WI38 (cell line): ENCODE results near the gene MORC3.

Experiments used
- H3K4me3 ChIP-seq: 2 replicates; pipeline ENCODE4 v1.5.1; 2011; ENCODE audit warnings: low read depth, mild to moderate bottlenecking, control low read depth, low read length
- TF ChIP-seq, protein P1 (sequence below): IDR thresholded peaks from 2 replicates; pipeline ENCODE4 v1.5.1; 2012; ENCODE audit warnings: low read depth, mild to moderate bottlenecking, control low read depth, low read length

Gene MORC3

DNA sequence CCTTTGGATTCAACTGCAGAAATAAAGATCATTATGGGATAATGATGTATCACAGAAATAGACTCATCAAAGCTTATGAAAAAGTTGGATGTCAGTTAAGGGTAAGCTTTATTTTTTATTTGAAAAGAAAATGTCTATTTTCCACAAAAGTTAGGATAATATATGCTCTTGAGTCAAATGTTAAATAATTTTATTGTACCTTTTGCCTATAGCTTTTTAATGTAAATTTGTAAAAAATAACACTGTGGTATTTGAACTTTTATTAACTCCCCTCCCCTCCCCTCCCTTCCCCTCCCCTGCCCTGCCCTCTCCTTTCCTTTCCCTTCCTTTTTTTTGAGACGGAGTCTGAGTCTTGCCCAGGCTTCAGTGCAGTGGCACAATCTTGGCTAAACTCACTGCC lies 24.9 kb downstream of the MORC3 start:
- no peak overlapping the region for H3K4me3 ChIP-seq
- TF ChIP-seq, protein P1, sequence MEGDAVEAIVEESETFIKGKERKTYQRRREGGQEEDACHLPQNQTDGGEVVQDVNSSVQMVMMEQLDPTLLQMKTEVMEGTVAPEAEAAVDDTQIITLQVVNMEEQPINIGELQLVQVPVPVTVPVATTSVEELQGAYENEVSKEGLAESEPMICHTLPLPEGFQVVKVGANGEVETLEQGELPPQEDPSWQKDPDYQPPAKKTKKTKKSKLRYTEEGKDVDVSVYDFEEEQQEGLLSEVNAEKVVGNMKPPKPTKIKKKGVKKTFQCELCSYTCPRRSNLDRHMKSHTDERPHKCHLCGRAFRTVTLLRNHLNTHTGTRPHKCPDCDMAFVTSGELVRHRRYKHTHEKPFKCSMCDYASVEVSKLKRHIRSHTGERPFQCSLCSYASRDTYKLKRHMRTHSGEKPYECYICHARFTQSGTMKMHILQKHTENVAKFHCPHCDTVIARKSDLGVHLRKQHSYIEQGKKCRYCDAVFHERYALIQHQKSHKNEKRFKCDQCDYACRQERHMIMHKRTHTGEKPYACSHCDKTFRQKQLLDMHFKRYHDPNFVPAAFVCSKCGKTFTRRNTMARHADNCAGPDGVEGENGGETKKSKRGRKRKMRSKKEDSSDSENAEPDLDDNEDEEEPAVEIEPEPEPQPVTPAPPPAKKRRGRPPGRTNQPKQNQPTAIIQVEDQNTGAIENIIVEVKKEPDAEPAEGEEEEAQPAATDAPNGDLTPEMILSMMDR: no peak

DNA sequence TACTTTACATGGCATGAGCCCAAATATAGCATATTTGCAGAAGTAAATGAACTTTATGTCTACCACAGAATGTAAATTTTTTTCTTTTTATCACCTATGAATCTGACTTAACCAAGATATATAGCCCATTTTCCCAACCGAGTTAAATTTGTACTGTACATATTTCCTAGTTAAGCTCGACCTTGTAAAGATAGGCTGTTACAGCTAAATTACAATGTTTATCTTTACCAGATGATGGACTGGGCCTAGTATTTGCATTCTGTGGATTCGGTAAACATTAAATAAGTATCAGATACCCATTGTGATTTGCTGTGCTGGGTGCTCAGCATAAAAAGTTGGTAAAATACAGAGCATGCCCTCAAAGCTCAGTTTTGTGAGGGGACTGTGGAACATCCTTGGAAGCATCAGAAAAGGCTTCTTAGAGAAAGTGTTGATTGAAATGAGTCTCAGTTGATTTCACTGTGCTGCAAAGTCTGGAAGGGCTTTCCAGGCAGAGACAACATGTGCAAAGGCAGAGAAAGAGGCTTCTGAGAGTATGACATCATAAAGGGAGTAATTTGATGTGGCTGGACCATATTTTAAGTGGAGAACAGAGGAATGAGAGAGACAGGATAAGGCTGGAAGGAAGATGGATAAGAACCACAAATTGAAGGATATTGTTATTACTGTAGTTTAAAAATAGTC lies 27.4 kb downstream of the MORC3 start:
- TF ChIP-seq, protein P1: no peak
- H3K4me3 ChIP-seq: no peak overlapping the region

DNA sequence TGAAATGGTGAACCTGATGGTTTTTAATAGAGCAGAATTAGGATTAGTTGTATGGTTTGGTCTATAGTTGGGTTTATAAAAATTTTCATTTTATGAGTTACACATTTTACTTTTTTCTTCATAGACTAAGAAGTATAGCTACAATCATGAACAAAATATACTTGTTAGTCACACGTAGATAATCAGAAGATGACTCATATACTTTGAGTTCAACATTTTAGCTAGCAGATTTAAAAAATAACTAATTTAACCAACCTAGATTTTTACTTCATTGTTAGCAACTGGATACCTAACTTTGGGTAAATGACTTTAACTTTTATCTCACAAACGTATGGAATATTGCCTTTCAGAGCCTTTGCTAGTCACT lies 27.9 kb downstream of the MORC3 start:
- TF ChIP-seq, protein P1: no peak
- H3K4me3 ChIP-seq: no peak overlapping the region

DNA sequence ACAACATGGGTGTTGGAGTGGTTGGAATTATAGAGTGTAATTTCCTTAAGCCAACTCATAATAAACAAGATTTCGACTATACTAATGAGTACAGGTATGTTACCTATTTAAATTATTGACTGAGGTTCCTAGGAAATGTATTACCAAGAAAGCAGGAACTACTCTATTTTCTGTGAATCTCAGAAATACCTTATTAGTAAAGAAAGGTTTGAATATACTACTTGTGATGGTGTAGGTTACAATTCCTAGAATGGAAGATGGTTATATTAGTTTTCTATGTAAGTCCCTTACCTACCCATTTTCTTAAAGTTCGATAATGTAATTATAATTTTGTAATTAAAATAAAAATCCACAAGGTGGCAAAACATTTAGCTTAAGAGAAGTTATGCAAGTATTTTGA lies 29.3 kb downstream of the MORC3 start:
- TF ChIP-seq, protein P1: no peak
- no peak overlapping the region for H3K4me3 ChIP-seq

DNA sequence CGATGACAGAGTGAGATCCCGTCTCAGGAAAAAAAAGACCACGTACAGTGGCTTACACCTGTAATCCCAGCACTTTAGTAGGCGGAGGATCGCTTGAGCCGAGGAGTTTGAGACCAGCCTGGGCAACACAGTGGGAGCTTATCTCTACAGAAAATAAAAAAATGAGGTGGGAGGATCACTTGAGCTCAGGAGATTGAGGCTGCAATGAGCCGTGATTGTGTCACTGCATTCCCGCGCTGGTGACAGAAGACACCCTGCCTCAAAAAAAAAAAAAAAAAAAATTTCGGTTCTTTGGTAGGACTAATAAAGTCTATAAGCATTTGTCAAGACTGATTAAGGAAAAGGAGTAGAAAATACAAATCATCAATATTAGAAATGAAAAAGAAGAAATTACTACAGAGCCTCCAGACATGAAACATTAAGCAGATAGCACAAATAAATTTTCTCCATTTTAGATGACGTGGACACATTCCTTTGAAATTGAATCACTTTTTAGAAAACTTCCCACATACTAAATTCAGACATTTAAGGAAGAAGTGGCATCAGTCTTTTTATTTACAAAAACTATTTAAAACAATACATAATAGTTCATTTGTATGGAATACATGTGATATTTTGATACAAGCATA lies 30.4 kb downstream of the MORC3 start:
- no peak overlapping the region for H3K4me3 ChIP-seq

DNA sequence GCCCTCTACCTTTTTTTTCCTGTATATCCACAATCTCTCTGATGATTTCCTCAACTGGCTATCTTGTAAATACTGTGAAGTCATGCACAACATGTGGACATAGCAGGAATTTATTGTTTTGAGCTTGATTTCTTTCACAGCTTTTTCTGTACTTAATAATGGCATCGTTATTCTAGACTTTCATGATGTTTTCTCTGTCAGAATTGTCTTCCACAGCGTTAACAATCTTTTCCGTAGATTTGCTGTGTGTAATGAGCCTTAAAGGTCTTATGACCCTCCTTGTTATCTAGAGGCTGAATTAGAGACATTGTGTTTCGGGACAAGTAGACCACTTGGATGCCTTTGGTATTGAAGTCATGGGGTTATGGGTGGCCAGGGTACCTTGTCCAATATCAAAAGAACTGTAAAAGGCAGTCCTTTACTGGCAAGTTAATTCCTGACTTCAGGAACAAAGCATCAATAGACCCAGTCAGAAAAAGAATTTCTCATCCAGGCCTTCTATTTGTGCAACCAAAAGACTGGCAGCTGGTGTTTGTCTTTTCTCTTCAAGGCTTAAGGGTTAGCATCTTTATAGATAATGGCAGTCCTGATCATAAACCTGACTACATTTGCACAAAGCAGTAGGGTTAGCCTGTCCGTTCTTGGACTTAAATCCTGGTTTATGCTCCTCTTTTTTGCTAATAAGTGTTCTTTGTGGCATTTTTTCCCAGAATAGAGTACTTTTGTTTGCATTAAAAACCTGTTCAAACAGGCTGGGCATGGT lies 35.1 kb downstream of the MORC3 start:
- H3K4me3 ChIP-seq: no peak overlapping the region
- TF ChIP-seq, protein P1: no peak

More for the DNA sequence above, 30.4 kb downstream of the MORC3 start:
- TF ChIP-seq, protein P1: no peak

DNA sequence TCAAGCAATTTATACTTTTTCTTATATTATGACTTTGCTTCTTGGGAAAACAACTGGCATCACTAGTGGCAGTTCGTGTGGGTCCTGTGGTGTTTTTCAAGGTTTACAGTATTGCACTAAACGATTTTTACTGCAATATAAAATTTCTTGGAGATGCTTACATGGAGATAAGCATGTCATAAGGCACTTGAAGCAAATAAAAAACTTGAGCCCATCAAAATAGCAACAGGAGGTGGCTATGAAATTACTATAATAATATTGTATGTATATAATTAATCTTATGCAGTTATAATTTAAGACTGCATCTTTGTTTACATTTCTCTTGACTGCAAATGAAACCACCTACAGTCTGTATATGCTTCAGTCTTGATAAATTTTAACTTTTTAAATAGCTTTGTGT lies 35.9 kb downstream of the MORC3 start:
- H3K4me3 ChIP-seq: no peak overlapping the region
- TF ChIP-seq, protein P1: no peak
